IMR-90 (cell line): Measurements from ENCODE around the gene MAP2K6. TPM values are rescaled to one million over a fixed set of nuclear protein-coding genes. Genes with fewer than 3 reads are reported as not detected.

ENCODE experiments used
- ATAC-seq: fragments of 200-7000 bp; cut with Tn5 transposase; 2 replicates; pipeline ENCODE4 v1.9.1; 2020; ENCODE audit warnings: low read depth, mild to moderate bottlenecking, moderate library complexity
- Bru-seq: library from RNA; stranded (reverse); fragments of 400-500 nt; gene quantifications from one replicate; lab custom pipeline; 2021; lab: Mats Ljungman, UMichigan
- BruChase-seq, 2 experiments: library from RNA; stranded (reverse); fragments of 400-500 nt; gene quantifications; one replicate each; lab custom pipeline; 2021; lab: Mats Ljungman, UMichigan
- BruUV-seq: library from RNA; stranded (reverse); fragments of 400-500 nt; replicated peaks from 2 replicates; lab custom pipeline; 2021; lab: Mats Ljungman, UMichigan
- CTCF ChIA-PET: fragments of 300-600 bp; formaldehyde crosslinking; extraction: SDS; loops from one replicate; lab custom pipeline; 2021; ENCODE audit warnings: antibody characterized with exemption; lab: Yijun Ruan, JAX
- POLR2A ChIA-PET: fragments of 300-600 bp; sonication (Branson Sonifier 250); formaldehyde crosslinking; loops from one replicate; lab custom pipeline; 2022; ENCODE audit warnings: antibody characterized with exemption; ENCODE audit not compliant: unreplicated experiment; lab: Charles Lee
- DNase-seq: peaks from one replicate; pipeline ENCODE4 v3.0.0; 2013
- H2AFZ ChIP-seq: replicated peaks from 2 replicates; pipeline ENCODE3; 2013; ENCODE audit warnings: low read length, mild to moderate bottlenecking; ENCODE audit not compliant: poor library complexity
- H2AK5ac ChIP-seq: 2 replicates; pipeline ENCODE4 v1.6.1; 2013; ENCODE audit warnings: low read depth, low read length, inconsistent platforms
- H2AK9ac ChIP-seq: replicated peaks from 2 replicates; pipeline ENCODE3; 2013; ENCODE audit warnings: mild to moderate bottlenecking, low read depth, low read length, moderate library complexity; ENCODE audit not compliant: poor library complexity
- H2BK120ac ChIP-seq: 2 replicates; pipeline ENCODE4 v1.6.1; 2013; ENCODE audit warnings: low read depth, low read length, inconsistent platforms
- H2BK15ac ChIP-seq: 3 replicates; pipeline ENCODE4 v1.6.1; 2013; ENCODE audit warnings: low read depth, low read length, inconsistent platforms
- H2BK20ac ChIP-seq: 2 replicates; pipeline ENCODE4 v1.6.1; 2013; ENCODE audit warnings: low read depth, mild to moderate bottlenecking, inconsistent platforms, low read length, moderate library complexity
- H2BK5ac ChIP-seq: 2 replicates; pipeline ENCODE4 v1.6.1; 2013; ENCODE audit warnings: mild to moderate bottlenecking, low read depth, low read length, inconsistent platforms; ENCODE audit not compliant: poor library complexity, severe bottlenecking
- H3K14ac ChIP-seq: replicated peaks from 2 replicates; pipeline ENCODE4 v1.6.1; 2013; ENCODE audit warnings: low read depth, low read length, inconsistent platforms
- H3K18ac ChIP-seq: 2 replicates; pipeline ENCODE4 v1.6.1; 2013; ENCODE audit warnings: low read depth, low read length, control low read depth
- H3K23ac ChIP-seq: 2 replicates; pipeline ENCODE4 v1.6.1; 2013; ENCODE audit warnings: low read depth, low read length, inconsistent platforms
- H3K27ac ChIP-seq: 2 replicates; pipeline ENCODE4 v1.5.1; 2013; ENCODE audit warnings: mild to moderate bottlenecking, control low read depth, low read length; ENCODE audit not compliant: insufficient read depth
- H3K27me3 ChIP-seq: 2 replicates; pipeline ENCODE4 v1.6.1; 2013; ENCODE audit warnings: low read length; ENCODE audit not compliant: control insufficient read depth, insufficient read depth
- H3K36me3 ChIP-seq: 2 replicates; pipeline ENCODE4 v1.6.1; 2013; ENCODE audit warnings: low read length, mixed read lengths; ENCODE audit not compliant: control insufficient read depth, insufficient read depth
- H3K4ac ChIP-seq: 2 replicates; pipeline ENCODE4 v1.6.1; 2013; ENCODE audit warnings: low read depth, low read length, inconsistent platforms
- H3K4me1 ChIP-seq: 2 replicates; pipeline ENCODE4 v1.6.1; 2013; ENCODE audit warnings: low read length, mixed read lengths; ENCODE audit not compliant: control insufficient read depth, insufficient read depth
- H3K4me2 ChIP-seq: 2 replicates; pipeline ENCODE4 v1.6.1; 2013; ENCODE audit warnings: low read depth, mild to moderate bottlenecking, control low read depth, low read length, moderate library complexity
- H3K4me3 ChIP-seq: 2 replicates; pipeline ENCODE4 v1.5.1; 2013; ENCODE audit warnings: low read depth, mild to moderate bottlenecking, control low read depth, low read length, moderate library complexity; ENCODE audit not compliant: insufficient read depth
- H3K56ac ChIP-seq: 2 replicates; pipeline ENCODE4 v1.6.1; 2013; ENCODE audit warnings: low read length, inconsistent platforms; ENCODE audit not compliant: insufficient read depth; ENCODE audit errors: extremely low read depth
- H3K79me1 ChIP-seq, 2 experiments: 2 replicates each; pipeline ENCODE4 v1.6.1; 2013; ENCODE audit warnings: low read length in 2 of 2, inconsistent platforms in 1 of 2, low read depth in 1 of 2
- H3K9ac ChIP-seq: 2 replicates; pipeline ENCODE4 v1.6.1; 2013; ENCODE audit warnings: low read depth, low read length, control low read depth
- H3K9me1 ChIP-seq: 2 replicates; pipeline ENCODE4 v1.6.1; 2013; ENCODE audit warnings: low read length, inconsistent platforms; ENCODE audit not compliant: insufficient read depth
- H3K9me3 ChIP-seq: 2 replicates; pipeline ENCODE4 v1.6.1; 2013; ENCODE audit warnings: low read length; ENCODE audit not compliant: control insufficient read depth, insufficient read depth
- H4K20me1 ChIP-seq: 2 replicates; pipeline ENCODE4 v1.6.1; 2013; ENCODE audit warnings: low read length, inconsistent platforms; ENCODE audit not compliant: insufficient read depth
- H4K5ac ChIP-seq: 2 replicates; pipeline ENCODE4 v1.6.1; 2013; ENCODE audit warnings: mild to moderate bottlenecking, low read depth, low read length, control low read depth
- H4K8ac ChIP-seq, 2 experiments: 2 replicates each; pipeline ENCODE4 v1.6.1; 2013; ENCODE audit warnings: low read depth in 2 of 2, low read length in 2 of 2, control low read depth in 1 of 2, inconsistent platforms in 1 of 2
- H4K91ac ChIP-seq: 2 replicates; pipeline ENCODE4 v1.6.1; 2013; ENCODE audit warnings: low read depth, low read length, inconsistent platforms; ENCODE audit not compliant: insufficient read depth
- BHLHE40 ChIP-seq: fragments of 150-350 bp; IDR thresholded peaks from 2 replicates; pipeline ENCODE4 v1.6.1; 2016; ENCODE audit warnings: mild to moderate bottlenecking, low read depth, low read length
- FOS ChIP-seq: fragments of 150-350 bp; IDR thresholded peaks from 2 replicates; pipeline ENCODE4 v1.6.1; 2016; ENCODE audit warnings: low read depth, low read length
- MAFK ChIP-seq: IDR thresholded peaks from 2 replicates; pipeline ENCODE4 v1.6.1; 2012; ENCODE audit warnings: low read depth, low read length, improper control_type of control experiment
- MXI1 ChIP-seq: IDR thresholded peaks from 2 replicates; pipeline ENCODE4 v1.6.1; 2012; ENCODE audit warnings: low read depth, mild to moderate bottlenecking, low read length, moderate library complexity, borderline replicate concordance
- NFE2L2 ChIP-seq: fragments of 150-350 bp; IDR thresholded peaks from 2 replicates; pipeline ENCODE4 v1.6.1; 2016; ENCODE audit warnings: low read depth, mild to moderate bottlenecking, low read length
- POLR2A ChIP-seq: IDR thresholded peaks from 2 replicates; pipeline ENCODE4 v1.6.1; 2012; ENCODE audit warnings: mild to moderate bottlenecking, low read depth, low read length
- SMC3 ChIP-seq: fragments of 150-350 bp; IDR thresholded peaks from 2 replicates; pipeline ENCODE4 v1.6.1; 2016; ENCODE audit warnings: low read depth, mild to moderate bottlenecking, antibody characterized with exemption, low read length, moderate library complexity
- USF2 ChIP-seq: fragments of 150-350 bp; IDR thresholded peaks from 2 replicates; pipeline ENCODE4 v1.6.1; 2017; ENCODE audit warnings: mild to moderate bottlenecking, antibody characterized with exemption, low read length, low read depth
- WGBS, 2 experiments: methylation state at CpG; one replicate each; pipeline versions ENCODE4 v1.1.5 to v1.1.7; 2013; ENCODE audit warnings: missing lambda C conversion rate in 2 of 2; ENCODE audit not compliant: insufficient read length in 1 of 2; ENCODE audit errors: extremely low coverage in 2 of 2; 5-methylcytosine and 5-hydroxymethylcytosine counted together
- dilution Hi-C: fragments of 300-500 bp; cut with HindIII; formaldehyde crosslinking; loops from one replicate; pipeline ENCODE4 v1.14.3; 2018; ENCODE audit warnings: low sequenced_read_pairs; ENCODE audit not compliant: unreplicated experiment
- in situ Hi-C: fragments of 300-500 bp; cut with MboI; formaldehyde crosslinking; loops from 3 replicates; pipeline ENCODE4 v1.14.3; 2019; ENCODE audit warnings: low sequenced_read_pairs, inconsistent platforms, mixed read lengths
- intact Hi-C: fragments of 100-400 bp; cut with micrococcal nuclease; formaldehyde crosslinking; loops from 2 replicates; pipeline ENCODE4 v1.10.0; 2022
- long read RNA-seq: library from polyadenylated mRNA; unstranded; transcript quantifications from one replicate; pipeline ENCODE4 v2.0.0, GENCODE V29; 2021; ENCODE audit not compliant: unreplicated experiment
- polyA plus RNA-seq, 3 experiments: library from polyadenylated mRNA; depleted of rRNA; stranded (reverse); fragments of >200 nt; gene quantifications; 2 replicates each; pipeline ENCODE4 v1.2.3, GENCODE V29; 2012; ENCODE audit warnings: low replicate concordance in 1 of 3
- total RNA-seq: library from RNA; depleted of rRNA; stranded (reverse); fragments of >200 nt; gene quantifications from 2 replicates; pipeline ENCODE4 v1.2.3, GENCODE V29; 2012; rRNA removed

MAP2K6 gene
- total RNA-seq (3.6 and 5.7 TPM in 2 replicates), polyA plus RNA-seq (2012; rRNA removed) (1.8 and 2.4 TPM in 2 replicates), Bru-seq, nascent RNA (percentile 43 among the genes with signal in this experiment), BruChase-seq, experiment 1, labeled RNA remaining after a 6-hour chase (percentile 48 among the genes with signal in this experiment), BruChase-seq, experiment 2, labeled RNA remaining after a 2-hour chase (percentile 40 among the genes with signal in this experiment)
- polyA plus RNA-seq (2012; cell fraction: cytosol; rRNA removed): 0.65 and 0.92 TPM in 2 replicates
- polyA plus RNA-seq (2012; cell fraction: nucleus; rRNA removed; ENCODE audit: low replicate concordance): 0.29 and 1.1 TPM in 2 replicates
- long read RNA-seq, partial matches to known transcripts: 0 of 1 reads
- long read RNA-seq, other reads (novel, unspliced or antisense): 1 of 1 reads

GRCh38 chr17:69414408-69415274 is at the start of gene MAP2K6:
MAP2K6 (plus strand) TSS chr17:69414697; CDS start chr17:69414985, 288 bp downstream.
- in situ Hi-C loops (no loop called here), dilution Hi-C loops (no loop called here), intact Hi-C loops (loop anchor here (5.0 kb wide), 3 partner anchors 58 to 103 kb away; no protein-coding TSS in a partner anchor)
- H4K8ac ChIP-seq: peak within 1 kb of the TSS; percentile 62 to 93
- H2AK5ac ChIP-seq: no peak within 1 kb of the TSS
- H3K14ac ChIP-seq: peak within 1 kb of the TSS; percentile 85
- peak within 1 kb of the TSS; percentile 62 for H4K91ac ChIP-seq
- H3K4ac ChIP-seq: peak within 1 kb of the TSS; percentile 79
- H3K9ac ChIP-seq: peak within 1 kb of the TSS; percentile 64
- WGBS, 2 experiments: 0% methylated on average over 11 of the region's 27 CpGs; no CpG with 5 or more reads in 1 of the 2 experiments
- peak within 1 kb of the TSS; percentile 46; the same call in 2 of the 3 replicates for H2BK15ac ChIP-seq
- POLR2A ChIA-PET: interaction anchor here (0.5 kb wide), 1 partner anchor 824 kb away, joined by 4 read pairs; no protein-coding TSS in a partner anchor
- H3K79me1 ChIP-seq: no peaks in the 10 kb centered on the region
- CTCF ChIA-PET: interaction anchor here (0.5 to 1.4 kb wide), 3 partner anchors 31 to 1137 kb away, joined by 3 to 5 read pairs (median 3); no protein-coding TSS in a partner anchor
- peak within 1 kb of the TSS; percentile 26; the same call in 1 of the 2 replicates for H3K56ac ChIP-seq
- TF ChIP-seq FOS (no peak), NFE2L2 (no peak), MXI1 (no peak), MAFK (no peak), BHLHE40 (no peak), USF2 (no peak), SMC3 (no peak), POLR2A (no peak)
- DNase-seq (peak; percentile 65), ATAC-seq (peak; percentile 90)
- no peak within 1 kb of the TSS for H2BK5ac ChIP-seq
- H2AK9ac ChIP-seq: no peak within 1 kb of the TSS
- no peaks in the 10 kb centered on the region for H3K9me1 ChIP-seq
- H3K4me2 ChIP-seq: peak within 1 kb of the TSS; percentile 89
- peak within 1 kb of the TSS; percentile 20; the same call in 1 of the 2 replicates for H3K18ac ChIP-seq
- H3K9me3 ChIP-seq: no peaks in the 10 kb centered on the region
- H3K4me1 ChIP-seq: 0 out of 2 replicates have a peak, but pooled peaks cover 2% of the 10 kb centered on the region
- no peaks in the 10 kb centered on the region for H3K36me3 ChIP-seq
- peak within 1 kb of the TSS; percentile 89 for H2BK120ac ChIP-seq
- peak within 1 kb of the TSS; percentile 51 for H3K4me3 ChIP-seq
- no peaks in the 10 kb centered on the region for H4K20me1 ChIP-seq
- peak within 1 kb of the TSS; percentile 91 for H2AFZ ChIP-seq
- no peaks in the 10 kb centered on the region for H3K27me3 ChIP-seq
- H3K27ac ChIP-seq: peak within 1 kb of the TSS; percentile 36
- no TSS peak for BruUV-seq
- H4K5ac ChIP-seq: peak within 1 kb of the TSS; percentile 27
- peak within 1 kb of the TSS; percentile 84 for H3K23ac ChIP-seq
- H2BK20ac ChIP-seq: peak within 1 kb of the TSS; percentile 58; the same call in 1 of the 2 replicates
